Lung (tissue), 12 donors: ENCODE data around the gene ALDH4A1. TPM values are rescaled to one million over a fixed set of nuclear protein-coding genes. Genes with fewer than 3 reads are reported as not detected.

Experiments
- ATAC-seq: fragments of 200-7000 bp; cut with Tn5 transposase; one replicate; pipeline ENCODE4 v1.9.1; 2020; ENCODE audit warnings: moderate number of reproducible peaks; ENCODE audit not compliant: insufficient read depth, low FRiP score
- DNase-seq, 3 donors: peaks; one replicate each; pipeline ENCODE4 v3.0.0-alpha.2; 2013 to 2017
- H3K27ac ChIP-seq, 2 donors: one replicate each; pipeline ENCODE4 v1.5.1; 2013; ENCODE audit warnings: mild to moderate bottlenecking in 2 of 2, moderate library complexity in 2 of 2, control low read depth in 1 of 2, inconsistent platforms in 1 of 2, low read depth in 1 of 2, low read length in 1 of 2
- H3K27me3 ChIP-seq, 3 donors: one replicate each; pipeline ENCODE4 v1.5.1; 2013; ENCODE audit warnings: low read length in 2 of 3; ENCODE audit not compliant: control insufficient read depth in 3 of 3, insufficient read depth in 3 of 3
- H3K36me3 ChIP-seq, 4 donors: one replicate each; pipeline ENCODE4 v1.5.1; 2013; ENCODE audit warnings: low read length in 4 of 4, mild to moderate bottlenecking in 1 of 4, moderate library complexity in 1 of 4; ENCODE audit not compliant: control insufficient read depth in 4 of 4, insufficient read depth in 4 of 4
- H3K4me1 ChIP-seq, 5 donors: one replicate each; pipeline ENCODE4 v1.5.1; 2013; ENCODE audit warnings: low read length in 5 of 5, mild to moderate bottlenecking in 2 of 5, moderate library complexity in 1 of 5; ENCODE audit not compliant: control insufficient read depth in 5 of 5, insufficient read depth in 5 of 5
- H3K4me3 ChIP-seq: one replicate; pipeline ENCODE4 v1.5.1; 2013; ENCODE audit warnings: mild to moderate bottlenecking, control low read depth, moderate library complexity
- H3K9ac ChIP-seq, 2 donors: one replicate each; pipeline ENCODE4 v1.5.1; 2013; ENCODE audit warnings: low read length in 2 of 2, control low read depth in 1 of 2; ENCODE audit not compliant: insufficient read depth in 1 of 2
- H3K9me3 ChIP-seq, 4 donors: one replicate each; pipeline ENCODE4 v1.5.1; 2013; ENCODE audit warnings: low read length in 3 of 4, mild to moderate bottlenecking in 1 of 4, moderate library complexity in 1 of 4; ENCODE audit not compliant: control insufficient read depth in 4 of 4, insufficient read depth in 3 of 4
- CTCF ChIP-seq: IDR thresholded peaks from 2 replicates; pipeline ENCODE4 v1.5.1; 2012; ENCODE audit warnings: mild to moderate bottlenecking; ENCODE audit errors: control extremely low read depth, extremely low read depth
- WGBS, 2 donors: extraction: QIAGEN DNeasy Blood & Tissue Kit; methylation state at CpG; one replicate each; pipeline ENCODE4 v1.1.7; 2013; 5-methylcytosine and 5-hydroxymethylcytosine counted together
- polyA plus RNA-seq, 2 donors: library from polyadenylated mRNA; stranded (reverse); fragments of 200-250 nt; gene quantifications; one replicate each; pipeline ENCODE4 v1.2.1, GENCODE V29; 2013
- total RNA-seq, 2 donors: library from RNA; depleted of rRNA in 1 of 2; stranded (reverse); fragments of >200 nt in 1 of 2; gene quantifications; one replicate each; pipeline ENCODE4 v1.2.1, GENCODE V29; 2014 to 2021
- donor health status: control.
- donor health status: control.
- donor health status: Bipolar disorder and iron deficiency.
- donor health status: healthy.
- donor health status: DM: yes; HTN: yes; CAD: no.

ALDH4A1 gene
- total and polyA plus RNA-seq, 4 donors: 6.4 to 16.3 (median 11.2) TPM

- H3K9ac ChIP-seq: no peak overlapping the region
- H3K36me3 ChIP-seq: no peaks in the 10 kb centered on the region
- DNase-seq (peak; percentile 39 to 65 (median 47)), ATAC-seq (peak; percentile 44)
- H3K27me3 ChIP-seq: no peaks in the 10 kb centered on the region
- no peaks in the 10 kb centered on the region for H3K9me3 ChIP-seq
- no peak overlapping the region for H3K4me3 ChIP-seq
- H3K4me1 ChIP-seq: peaks cover 0 to 33% (median 19%) of the 10 kb centered on the region in 5 donors
- no peak for TF ChIP-seq CTCF
- peak overlapping the region in 1 of 2 donors; percentile 43 for H3K27ac ChIP-seq
- 76 to 83% methylated on average over 5 of the region's 5 CpGs for WGBS, 2 donors
Measured at GRCh38 chr1:18932387-18932786, 30.0 kb upstream of the ALDH4A1 start.

GRCh38 chr1:18931730-18932129 is 29.4 kb upstream of the ALDH4A1 start:
- H3K4me3 ChIP-seq: no peak overlapping the region
- H3K27ac ChIP-seq: peak overlapping the region in 1 of 2 donors; percentile 43
- H3K36me3 ChIP-seq: no peaks in the 10 kb centered on the region
- DNase-seq (no peak), ATAC-seq (no peak)
- H3K4me1 ChIP-seq: peaks cover 0 to 36% (median 22%) of the 10 kb centered on the region in 5 donors
- no peaks in the 10 kb centered on the region for H3K27me3 ChIP-seq
- H3K9me3 ChIP-seq: no peaks in the 10 kb centered on the region
- WGBS, 2 donors: 75 to 82% methylated on average over 10 of the region's 10 CpGs
- H3K9ac ChIP-seq: no peak overlapping the region
- no peak for TF ChIP-seq CTCF

GRCh38 chr1:18929686-18930085 is 27.3 kb upstream of the ALDH4A1 start:
- TF ChIP-seq CTCF: no peak
- 72 to 75% methylated on average over 7 of the region's 7 CpGs for WGBS, 2 donors
- H3K27me3 ChIP-seq: no peaks in the 10 kb centered on the region
- H3K4me1 ChIP-seq: peaks cover 0 to 45% (median 26%) of the 10 kb centered on the region in 5 donors
- no peaks in the 10 kb centered on the region for H3K9me3 ChIP-seq
- no peak for DNase-seq
- no peak overlapping the region for H3K27ac ChIP-seq
- no peak overlapping the region for H3K9ac ChIP-seq
- H3K36me3 ChIP-seq: no peaks in the 10 kb centered on the region
- no peak for ATAC-seq
- no peak overlapping the region for H3K4me3 ChIP-seq

GRCh38 chr1:18928985-18929384 is 26.6 kb upstream of the ALDH4A1 start:
- no peak overlapping the region for H3K9ac ChIP-seq
- no peaks in the 10 kb centered on the region for H3K27me3 ChIP-seq
- H3K9me3 ChIP-seq: no peaks in the 10 kb centered on the region
- TF ChIP-seq CTCF: no peak
- ATAC-seq: no peak
- DNase-seq: no peak
- H3K27ac ChIP-seq: no peak overlapping the region
- peaks cover 0 to 49% (median 29%) of the 10 kb centered on the region in 5 donors for H3K4me1 ChIP-seq
- no peaks in the 10 kb centered on the region for H3K36me3 ChIP-seq
- H3K4me3 ChIP-seq: no peak overlapping the region
- WGBS, 2 donors: 91 to 93% methylated on average over 6 of the region's 6 CpGs
